WTC11 (cell line): ENCODE results near the gene EIF3L. TPM values are rescaled to one million over a fixed set of nuclear protein-coding genes. Genes with fewer than 3 reads are reported as not detected.

Experiments used
- ATAC-seq: fragments of 200-7000 bp; cut with Tn5 transposase; 2 replicates; pipeline ENCODE4 v1.10.0; 2021; ENCODE audit warnings: mild to moderate bottlenecking, moderate library complexity
- CTCF ChIA-PET: fragments of 300-600 bp; sonication (Branson Sonifier 250); formaldehyde crosslinking; loops from one replicate; lab custom pipeline; 2021; ENCODE audit warnings: antibody characterized with exemption; lab: Charles Lee
- POLR2A ChIA-PET: fragments of 350-600 bp; sonication (Branson Sonifier 250); formaldehyde crosslinking; loops from one replicate; lab custom pipeline; 2021; ENCODE audit warnings: antibody characterized with exemption; lab: Charles Lee
- DNase-seq: peaks from one replicate; pipeline ENCODE4 v3.0.0; 2021; ENCODE audit warnings: low spot score
- H3K27ac Mint-ChIP-seq: 2 replicates; pipeline ENCODE4 v1.8.0; 2021; ENCODE audit warnings: mixed read lengths
- H3K27me3 Mint-ChIP-seq: 2 replicates; pipeline ENCODE4 v1.8.0; 2021; ENCODE audit warnings: low read depth, mild to moderate bottlenecking, moderate library complexity, mixed read lengths
- H3K36me3 Mint-ChIP-seq: 2 replicates; pipeline ENCODE4 v1.8.0; 2021; ENCODE audit warnings: mixed read lengths
- H3K4me1 Mint-ChIP-seq: 2 replicates; pipeline ENCODE4 v1.8.0; 2022; ENCODE audit warnings: mixed read lengths
- H3K4me3 Mint-ChIP-seq: 2 replicates; pipeline ENCODE4 v1.8.0; 2021; ENCODE audit warnings: mild to moderate bottlenecking, moderate library complexity, mixed read lengths
- H3K9me3 Mint-ChIP-seq: 2 replicates; pipeline ENCODE4 v1.8.0; 2021; ENCODE audit warnings: mixed read lengths
- ELF4 ChIP-seq: sonication (generic); formaldehyde crosslinking; IDR thresholded peaks from 2 replicates; pipeline ENCODE4 v1.8.1; 2022; ENCODE audit warnings: low read depth, mild to moderate bottlenecking, moderate library complexity, missing genetic modification reagents
- EMX1 ChIP-seq: fragments of 250-450 bp; sonication (Bioruptor Pico); IDR thresholded peaks from 2 replicates; pipeline ENCODE4 v1.8.0; 2021; ENCODE audit warnings: mild to moderate bottlenecking
- GABPB1 ChIP-seq: sonication (generic); formaldehyde crosslinking; IDR thresholded peaks from 2 replicates; pipeline ENCODE4 v1.8.1; 2023; ENCODE audit warnings: mild to moderate bottlenecking, missing genetic modification reagents
- HMGA2 ChIP-seq: fragments of 250-450 bp; sonication (Bioruptor Pico); IDR thresholded peaks from 2 replicates; pipeline ENCODE4 v1.4.0; 2021; ENCODE audit warnings: mild to moderate bottlenecking, moderate library complexity
- NR2C2 ChIP-seq: sonication (generic); formaldehyde crosslinking; IDR thresholded peaks from 2 replicates; pipeline ENCODE4 v1.8.0; 2022; ENCODE audit warnings: mild to moderate bottlenecking, missing genetic modification reagents
- TP53 ChIP-seq: sonication (generic); formaldehyde crosslinking; IDR thresholded peaks from 2 replicates; pipeline ENCODE4 v1.8.1; 2023; ENCODE audit warnings: mild to moderate bottlenecking, missing genetic modification reagents
- ZNF232 ChIP-seq: sonication (generic); formaldehyde crosslinking; IDR thresholded peaks from 2 replicates; pipeline ENCODE4 v1.8.0; 2022; ENCODE audit warnings: mild to moderate bottlenecking, missing genetic modification reagents
- ZNF425 ChIP-seq: fragments of 250-450 bp; sonication (Bioruptor Pico); conservative IDR thresholded peaks from 2 replicates; pipeline ENCODE4 v1.9.0; 2021; ENCODE audit warnings: mild to moderate bottlenecking
- ZNF532 ChIP-seq: fragments of 250-450 bp; sonication (Bioruptor Pico); IDR thresholded peaks from 2 replicates; pipeline ENCODE4 v1.9.0; 2021; ENCODE audit warnings: mild to moderate bottlenecking, borderline replicate concordance
- total RNA-seq: library from RNA; stranded (reverse); gene quantifications from 3 replicates; pipeline ENCODE4 v1.2.3, GENCODE V29; 2021
- TF ChIP-seq, protein P1 (sequence below): sonication (generic); formaldehyde crosslinking; IDR thresholded peaks from 2 replicates; pipeline ENCODE4 v1.8.0; 2023; ENCODE audit warnings: missing genetic modification reagents, mild to moderate bottlenecking, borderline replicate concordance
- TF ChIP-seq, protein P2 (sequence below): sonication (generic); formaldehyde crosslinking; conservative IDR thresholded peaks from 2 replicates; pipeline ENCODE4 v1.8.1; 2023; ENCODE audit warnings: mild to moderate bottlenecking, low read depth, missing genetic modification reagents, moderate library complexity

Gene EIF3L
- total RNA-seq, 1 experiment from 2014 or later = 611 TPM

DNA sequence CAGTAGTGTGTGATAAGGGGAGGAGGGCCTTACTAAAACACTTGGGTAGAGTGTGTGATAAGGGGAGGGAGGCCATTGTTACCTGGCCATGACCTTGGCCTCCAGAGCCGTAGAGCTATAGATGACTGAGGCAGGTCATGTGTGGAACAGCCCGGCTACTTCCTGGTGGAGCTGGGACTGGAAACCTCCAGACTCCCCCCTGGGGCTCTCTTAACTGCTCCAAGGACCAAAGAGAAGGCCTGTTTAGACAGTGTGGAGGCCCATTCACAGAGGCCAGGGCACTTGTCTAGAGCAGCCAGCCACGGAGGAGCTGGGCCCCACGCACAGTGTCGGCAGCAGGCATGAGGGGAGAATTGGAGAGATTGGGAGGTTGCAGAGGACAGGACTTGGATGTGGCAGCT is 44.4 kb downstream of the EIF3L start:
- H3K4me3 Mint-ChIP-seq = no peak overlapping the region
- TF ChIP-seq ZNF532 (CRISPR knock-in tag) (no peak), EMX1 (no peak), ZNF425 (CRISPR knock-in tag) (no peak), GABPB1 (no peak), TP53 (CRISPR knock-in tag) (no peak), NR2C2 (CRISPR knock-in tag) (no peak), ZNF232 (CRISPR knock-in tag) (no peak), HMGA2 (CRISPR knock-in tag) (no peak), ELF4 (CRISPR knock-in tag) (no peak)
- TF ChIP-seq, protein P1, sequence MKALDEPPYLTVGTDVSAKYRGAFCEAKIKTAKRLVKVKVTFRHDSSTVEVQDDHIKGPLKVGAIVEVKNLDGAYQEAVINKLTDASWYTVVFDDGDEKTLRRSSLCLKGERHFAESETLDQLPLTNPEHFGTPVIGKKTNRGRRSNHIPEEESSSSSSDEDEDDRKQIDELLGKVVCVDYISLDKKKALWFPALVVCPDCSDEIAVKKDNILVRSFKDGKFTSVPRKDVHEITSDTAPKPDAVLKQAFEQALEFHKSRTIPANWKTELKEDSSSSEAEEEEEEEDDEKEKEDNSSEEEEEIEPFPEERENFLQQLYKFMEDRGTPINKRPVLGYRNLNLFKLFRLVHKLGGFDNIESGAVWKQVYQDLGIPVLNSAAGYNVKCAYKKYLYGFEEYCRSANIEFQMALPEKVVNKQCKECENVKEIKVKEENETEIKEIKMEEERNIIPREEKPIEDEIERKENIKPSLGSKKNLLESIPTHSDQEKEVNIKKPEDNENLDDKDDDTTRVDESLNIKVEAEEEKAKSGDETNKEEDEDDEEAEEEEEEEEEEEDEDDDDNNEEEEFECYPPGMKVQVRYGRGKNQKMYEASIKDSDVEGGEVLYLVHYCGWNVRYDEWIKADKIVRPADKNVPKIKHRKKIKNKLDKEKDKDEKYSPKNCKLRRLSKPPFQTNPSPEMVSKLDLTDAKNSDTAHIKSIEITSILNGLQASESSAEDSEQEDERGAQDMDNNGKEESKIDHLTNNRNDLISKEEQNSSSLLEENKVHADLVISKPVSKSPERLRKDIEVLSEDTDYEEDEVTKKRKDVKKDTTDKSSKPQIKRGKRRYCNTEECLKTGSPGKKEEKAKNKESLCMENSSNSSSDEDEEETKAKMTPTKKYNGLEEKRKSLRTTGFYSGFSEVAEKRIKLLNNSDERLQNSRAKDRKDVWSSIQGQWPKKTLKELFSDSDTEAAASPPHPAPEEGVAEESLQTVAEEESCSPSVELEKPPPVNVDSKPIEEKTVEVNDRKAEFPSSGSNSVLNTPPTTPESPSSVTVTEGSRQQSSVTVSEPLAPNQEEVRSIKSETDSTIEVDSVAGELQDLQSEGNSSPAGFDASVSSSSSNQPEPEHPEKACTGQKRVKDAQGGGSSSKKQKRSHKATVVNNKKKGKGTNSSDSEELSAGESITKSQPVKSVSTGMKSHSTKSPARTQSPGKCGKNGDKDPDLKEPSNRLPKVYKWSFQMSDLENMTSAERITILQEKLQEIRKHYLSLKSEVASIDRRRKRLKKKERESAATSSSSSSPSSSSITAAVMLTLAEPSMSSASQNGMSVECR = no peak
- TF ChIP-seq, protein P2, sequence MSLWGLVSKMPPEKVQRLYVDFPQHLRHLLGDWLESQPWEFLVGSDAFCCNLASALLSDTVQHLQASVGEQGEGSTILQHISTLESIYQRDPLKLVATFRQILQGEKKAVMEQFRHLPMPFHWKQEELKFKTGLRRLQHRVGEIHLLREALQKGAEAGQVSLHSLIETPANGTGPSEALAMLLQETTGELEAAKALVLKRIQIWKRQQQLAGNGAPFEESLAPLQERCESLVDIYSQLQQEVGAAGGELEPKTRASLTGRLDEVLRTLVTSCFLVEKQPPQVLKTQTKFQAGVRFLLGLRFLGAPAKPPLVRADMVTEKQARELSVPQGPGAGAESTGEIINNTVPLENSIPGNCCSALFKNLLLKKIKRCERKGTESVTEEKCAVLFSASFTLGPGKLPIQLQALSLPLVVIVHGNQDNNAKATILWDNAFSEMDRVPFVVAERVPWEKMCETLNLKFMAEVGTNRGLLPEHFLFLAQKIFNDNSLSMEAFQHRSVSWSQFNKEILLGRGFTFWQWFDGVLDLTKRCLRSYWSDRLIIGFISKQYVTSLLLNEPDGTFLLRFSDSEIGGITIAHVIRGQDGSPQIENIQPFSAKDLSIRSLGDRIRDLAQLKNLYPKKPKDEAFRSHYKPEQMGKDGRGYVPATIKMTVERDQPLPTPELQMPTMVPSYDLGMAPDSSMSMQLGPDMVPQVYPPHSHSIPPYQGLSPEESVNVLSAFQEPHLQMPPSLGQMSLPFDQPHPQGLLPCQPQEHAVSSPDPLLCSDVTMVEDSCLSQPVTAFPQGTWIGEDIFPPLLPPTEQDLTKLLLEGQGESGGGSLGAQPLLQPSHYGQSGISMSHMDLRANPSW (CRISPR knock-in tag) = no peak
- TF ChIP-seq, all 79 proteins: peak for 0
- no peak for ATAC-seq
- peak overlapping the region; percentile 88 for H3K27ac Mint-ChIP-seq
- ChIA-PET CTCF (interaction anchor here (2.7 to 5.5 kb wide), 4 partner anchors 12 to 41 kb away, joined by 7 to 34 read pairs (median 10); partner anchors contain the start of gene MICALL1), POLR2A (no interaction called here)
- H3K27me3 Mint-ChIP-seq = no peaks in the 10 kb centered on the region
- no peaks in the 10 kb centered on the region for H3K9me3 Mint-ChIP-seq
- H3K4me1 Mint-ChIP-seq = peaks cover 47% of the 10 kb centered on the region
- DNase-seq = no peak
- peaks cover 14% of the 10 kb centered on the region for H3K36me3 Mint-ChIP-seq
